Glomerular visceral epithelial cell (primary cell): ENCODE data around the gene CMTM2.
"Not testable (repeated sequence)": the region's sequence is repeated elsewhere in the genome, so short reads cannot be mapped to it uniquely, and the experiment has no call there.

Experiments used
- DNase-seq: peaks from one replicate; pipeline ENCODE4 v3.0.0-alpha.2; 2016; ENCODE audit errors: extremely low spot score

The CMTM2 gene

GRCh38 chr16:66605979-66606751 is 26.9 kb downstream of the CMTM2 start:
- no peak for DNase-seq

GRCh38 chr16:66608241-66609138 is 29.2 kb downstream of the CMTM2 start:
- peak; percentile 93 for DNase-seq

GRCh38 chr16:66609139-66609510 is 29.9 kb downstream of the CMTM2 start:
- DNase-seq = no peak

GRCh38 chr16:66610111-66610820 is 31.0 kb downstream of the CMTM2 start:
- no peak for DNase-seq

- not testable (repeated sequence) for DNase-seq
Observed at GRCh38 chr16:66611911-66612310, 32.6 kb downstream of the CMTM2 start.

GRCh38 chr16:66612422-66612821 is 33.2 kb downstream of the CMTM2 start:
- DNase-seq = no peak

- no peak for DNase-seq
Observed at GRCh38 chr16:66614161-66614802, 35.0 kb downstream of the CMTM2 start.

GRCh38 chr16:66616169-66616568 is 36.9 kb downstream of the CMTM2 start:
- DNase-seq = no peak

- peak; percentile 22 for DNase-seq
Observed at GRCh38 chr16:66616592-66616991, 37.3 kb downstream of the CMTM2 start.

- no peak for DNase-seq
Observed at GRCh38 chr16:66617010-66617434, 37.8 kb downstream of the CMTM2 start.

- DNase-seq = no peak
Observed at GRCh38 chr16:66617728-66618127, 38.5 kb downstream of the CMTM2 start.

GRCh38 chr16:66618588-66619375 is 39.5 kb downstream of the CMTM2 start:
- DNase-seq = peak; percentile 93

- DNase-seq = peak; percentile 75
Observed at GRCh38 chr16:66619534-66620428, 40.5 kb downstream of the CMTM2 start.

GRCh38 chr16:66620429-66620795 is 41.1 kb downstream of the CMTM2 start:
- DNase-seq = no peak

- DNase-seq = no peak
Observed at GRCh38 chr16:66621973-66622372, 42.7 kb downstream of the CMTM2 start.

GRCh38 chr16:66622863-66623262 is 43.6 kb downstream of the CMTM2 start:
- DNase-seq = no peak

GRCh38 chr16:66623755-66624154 is 44.5 kb downstream of the CMTM2 start:
- no peak for DNase-seq

- DNase-seq = not testable (repeated sequence)
Observed at GRCh38 chr16:66627611-66628378, 48.5 kb downstream of the CMTM2 start.

- no peak for DNase-seq
Observed at GRCh38 chr16:66629856-66630255, 50.6 kb downstream of the CMTM2 start.
